OCI-LY7 (cell line): ENCODE results near the gene TCF20. TPM values are rescaled to one million over a fixed set of nuclear protein-coding genes. Genes with fewer than 3 reads are reported as not detected.

Experiments
- BruUV-seq: library from RNA; stranded (reverse); fragments of 400-500 nt; replicated peaks from 2 replicates; lab custom pipeline; 2021; lab: Mats Ljungman, UMichigan
- CTCF ChIA-PET: fragments of 300-600 bp; sonication (Branson Sonifier 250); formaldehyde crosslinking; loops from one replicate; lab custom pipeline; 2022; ENCODE audit warnings: antibody characterized with exemption; ENCODE audit not compliant: unreplicated experiment; lab: Charles Lee
- POLR2A ChIA-PET: fragments of 300-600 bp; sonication (Branson Sonifier 250); formaldehyde crosslinking; loops from one replicate; lab custom pipeline; 2022; ENCODE audit warnings: antibody characterized with exemption; lab: Charles Lee
- DNase-seq: peaks from one replicate; pipeline ENCODE4 v3.0.0-alpha.2; 2015; ENCODE audit warnings: low spot score
- H2AFZ ChIP-seq: fragments of 200-600 bp; sonication (generic), shearing (Covaris generic); 2 replicates; pipeline ENCODE4 v1.6.1; 2014; ENCODE audit warnings: mild to moderate bottlenecking, antibody characterized with exemption, low read length, moderate library complexity
- H3K27ac ChIP-seq: fragments of 200-600 bp; sonication (generic); 2 replicates; pipeline ENCODE4 v1.5.1; 2014; ENCODE audit warnings: mixed run types, low read depth, mild to moderate bottlenecking, moderate library complexity, low read length, inconsistent platforms; ENCODE audit not compliant: poor library complexity, severe bottlenecking
- H3K36me3 ChIP-seq: fragments of 200-600 bp; sonication (generic); 2 replicates; pipeline ENCODE4 v1.6.1; 2014; ENCODE audit warnings: mild to moderate bottlenecking, antibody characterized with exemption, low read length, moderate library complexity, mixed read lengths; ENCODE audit not compliant: insufficient read depth
- H3K4me1 ChIP-seq: fragments of 200-600 bp; sonication (generic); 2 replicates; pipeline ENCODE4 v1.5.1; 2014; ENCODE audit warnings: mild to moderate bottlenecking, low read length; ENCODE audit not compliant: insufficient read depth, poor library complexity, severe bottlenecking
- H3K4me2 ChIP-seq: fragments of 200-600 bp; sonication (generic); 2 replicates; pipeline ENCODE4 v1.6.1; 2014; ENCODE audit warnings: mild to moderate bottlenecking, low read length
- H3K4me3 ChIP-seq: fragments of 200-600 bp; sonication (generic); 2 replicates; pipeline ENCODE4 v1.5.1; 2014; ENCODE audit warnings: mild to moderate bottlenecking, low read depth, low read length; ENCODE audit not compliant: poor library complexity, severe bottlenecking
- H3K79me2 ChIP-seq: fragments of 200-600 bp; sonication (generic); 2 replicates; pipeline ENCODE4 v1.6.1; 2016; ENCODE audit warnings: low read depth, mild to moderate bottlenecking, low read length, moderate library complexity, mixed read lengths; ENCODE audit not compliant: insufficient read depth
- H3K9me2 ChIP-seq: fragments of 200-600 bp; sonication (generic); 2 replicates; pipeline ENCODE4 v1.6.1; 2016; ENCODE audit warnings: mild to moderate bottlenecking, low read length, mixed read lengths; ENCODE audit not compliant: insufficient read depth
- H3K9me3 ChIP-seq: fragments of 200-600 bp; sonication (generic); 2 replicates; pipeline ENCODE4 v1.6.1; 2014; ENCODE audit warnings: mild to moderate bottlenecking, mixed run types, low read length, mixed read lengths
- H4K20me1 ChIP-seq: fragments of 200-600 bp; sonication (generic); 2 replicates; pipeline ENCODE4 v1.6.1; 2014; ENCODE audit warnings: mild to moderate bottlenecking, antibody characterized with exemption, low read length, moderate library complexity, mixed read lengths; ENCODE audit not compliant: insufficient read depth
- EZH2phosphoT487 ChIP-seq: fragments of 200-600 bp; sonication (generic); IDR thresholded peaks from 2 replicates; pipeline ENCODE4 v1.6.1; 2018; ENCODE audit warnings: low read depth, borderline replicate concordance, mild to moderate bottlenecking, mixed run types, antibody characterized with exemption, low read length, moderate library complexity, mixed read lengths
- intact Hi-C: fragments of 100-400 bp; cut with micrococcal nuclease; formaldehyde crosslinking; loops from one replicate; pipeline ENCODE4 v1.10.0; 2022; ENCODE audit not compliant: unreplicated experiment
- total RNA-seq, 2 experiments: library from RNA; depleted of rRNA in 1 of 2; stranded (reverse); fragments of >200 nt in 1 of 2; shearing (Covaris generic) in 1 of 2; gene quantifications; 2 replicates each; pipeline ENCODE4 v1.2.3, GENCODE V29; 2014 to 2022
- TF ChIP-seq, protein P1 (sequence below): fragments of 200-600 bp; sonication (generic); conservative IDR thresholded peaks from 2 replicates; pipeline ENCODE4 v1.5.1; 2014; ENCODE audit warnings: mild to moderate bottlenecking, antibody characterized with exemption, low read length, moderate library complexity, mixed read lengths

TCF20 gene
- total RNA-seq, 2 experiments from 2014 or later: 56.0 to 71.1 TPM

DNA sequence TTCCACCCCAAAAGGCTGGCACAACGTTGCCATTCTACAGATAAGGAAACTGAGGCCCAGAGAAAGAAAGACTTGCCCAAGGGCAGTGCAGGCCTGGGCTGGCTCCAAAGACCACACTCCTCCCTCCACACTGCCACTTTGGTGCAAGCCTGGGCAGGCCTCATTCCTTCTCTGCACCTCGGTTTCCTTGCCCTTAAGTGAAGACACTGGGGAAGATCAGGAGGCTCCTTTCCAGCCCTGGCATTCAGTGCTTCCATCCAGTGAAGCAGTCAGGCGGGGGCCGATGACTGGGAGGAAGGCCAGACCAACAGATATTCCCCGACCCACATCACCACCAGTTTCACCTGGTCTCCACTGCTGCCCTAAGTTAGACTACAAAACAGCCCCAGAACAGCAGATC, 18.3 kb upstream of the TCF20 start:
- ChIA-PET POLR2A (no interaction called here), CTCF (no interaction called here)
- no peak overlapping the region for H3K4me2 ChIP-seq
- H4K20me1 ChIP-seq: no peaks in the 10 kb centered on the region
- peaks cover 50% of the 10 kb centered on the region for H3K4me1 ChIP-seq
- BruUV-seq: no TSS peak
- no peak overlapping the region for H2AFZ ChIP-seq
- H3K79me2 ChIP-seq: no peaks in the 10 kb centered on the region
- no peak for TF ChIP-seq EZH2phosphoT487
- TF ChIP-seq, protein P1, sequence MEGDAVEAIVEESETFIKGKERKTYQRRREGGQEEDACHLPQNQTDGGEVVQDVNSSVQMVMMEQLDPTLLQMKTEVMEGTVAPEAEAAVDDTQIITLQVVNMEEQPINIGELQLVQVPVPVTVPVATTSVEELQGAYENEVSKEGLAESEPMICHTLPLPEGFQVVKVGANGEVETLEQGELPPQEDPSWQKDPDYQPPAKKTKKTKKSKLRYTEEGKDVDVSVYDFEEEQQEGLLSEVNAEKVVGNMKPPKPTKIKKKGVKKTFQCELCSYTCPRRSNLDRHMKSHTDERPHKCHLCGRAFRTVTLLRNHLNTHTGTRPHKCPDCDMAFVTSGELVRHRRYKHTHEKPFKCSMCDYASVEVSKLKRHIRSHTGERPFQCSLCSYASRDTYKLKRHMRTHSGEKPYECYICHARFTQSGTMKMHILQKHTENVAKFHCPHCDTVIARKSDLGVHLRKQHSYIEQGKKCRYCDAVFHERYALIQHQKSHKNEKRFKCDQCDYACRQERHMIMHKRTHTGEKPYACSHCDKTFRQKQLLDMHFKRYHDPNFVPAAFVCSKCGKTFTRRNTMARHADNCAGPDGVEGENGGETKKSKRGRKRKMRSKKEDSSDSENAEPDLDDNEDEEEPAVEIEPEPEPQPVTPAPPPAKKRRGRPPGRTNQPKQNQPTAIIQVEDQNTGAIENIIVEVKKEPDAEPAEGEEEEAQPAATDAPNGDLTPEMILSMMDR: no peak
- no peak overlapping the region for H3K27ac ChIP-seq
- H3K36me3 ChIP-seq: no peaks in the 10 kb centered on the region
- no peaks in the 10 kb centered on the region for H3K9me3 ChIP-seq
- DNase-seq: no peak
- H3K9me2 ChIP-seq: no peaks in the 10 kb centered on the region
- no peak overlapping the region for H3K4me3 ChIP-seq
- intact Hi-C loops: no loop called here

DNA sequence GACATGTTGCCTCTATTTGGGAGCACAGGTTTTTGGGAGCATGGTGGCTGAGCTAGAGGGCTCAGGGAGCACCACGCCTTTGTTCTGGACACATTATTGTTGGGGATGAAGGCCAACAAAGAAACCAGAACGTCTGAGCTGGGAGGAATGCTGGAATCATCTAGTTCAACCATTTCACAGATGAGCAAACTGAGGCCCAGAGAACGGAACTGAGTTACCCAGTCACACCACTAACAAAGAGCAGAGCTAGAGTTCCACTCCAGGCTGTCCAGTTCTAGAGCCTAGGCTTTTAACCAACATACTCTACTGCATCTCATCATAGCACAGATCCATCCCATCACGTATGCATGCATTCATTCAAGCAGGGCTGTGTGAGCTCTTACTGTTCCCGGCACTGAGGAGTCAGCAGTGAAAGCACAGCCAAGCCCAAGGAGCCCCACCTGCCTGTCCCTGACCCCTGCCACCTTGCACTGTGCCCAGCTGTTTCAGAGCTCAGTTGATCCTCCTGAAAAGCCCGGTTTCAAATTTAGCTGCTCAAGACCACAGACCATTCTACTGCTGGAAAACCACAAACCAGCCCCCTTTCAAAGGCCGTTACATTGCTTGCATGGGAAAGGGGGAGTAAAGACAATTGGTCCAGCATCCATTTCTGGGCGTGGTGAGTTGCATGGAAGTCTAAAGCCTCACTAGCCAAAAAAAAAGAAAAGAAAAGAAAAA, 16.9 kb upstream of the TCF20 start:
- Histone ChIP-seq H2AFZ (no peak overlapping the region), H3K36me3 (no peaks in the 10 kb centered on the region), H3K27ac (no peak overlapping the region), H3K79me2 (no peaks in the 10 kb centered on the region), H3K4me2 (peak overlapping the region; percentile 72), H3K4me3 (no peak overlapping the region), H3K9me2 (no peaks in the 10 kb centered on the region), H3K9me3 (no peaks in the 10 kb centered on the region), H3K4me1 (peaks cover 46% of the 10 kb centered on the region), H4K20me1 (no peaks in the 10 kb centered on the region)
- no TSS peak for BruUV-seq
- TF ChIP-seq, protein P1: no peak
- TF ChIP-seq EZH2phosphoT487: no peak
- ChIA-PET POLR2A (no interaction called here), CTCF (interaction anchor here (1.1 kb wide), 1 partner anchor 14 kb away, joined by 3 read pairs; no protein-coding TSS in a partner anchor)
- intact Hi-C loops: no loop called here
- no peak for DNase-seq

DNA sequence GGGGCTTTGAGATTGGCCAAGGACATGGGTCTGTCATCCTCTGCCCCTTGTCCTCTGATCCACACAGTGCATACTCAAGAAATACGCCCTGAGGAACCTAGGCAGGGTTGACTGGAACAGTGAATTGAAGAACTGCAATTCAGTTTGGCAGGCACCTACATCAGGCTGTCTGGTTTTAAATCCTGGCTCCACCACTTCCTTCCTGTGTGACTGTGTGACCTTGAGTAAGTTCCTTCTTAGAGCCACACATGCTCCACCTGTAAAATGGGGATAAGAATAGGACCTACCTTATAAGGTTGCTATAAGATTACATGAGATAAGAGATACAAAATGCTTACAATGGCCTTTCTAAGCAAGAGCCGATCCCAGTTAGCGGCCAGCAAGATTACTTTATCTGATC, 15.8 kb upstream of the TCF20 start:
- Histone ChIP-seq H3K79me2 (no peaks in the 10 kb centered on the region), H4K20me1 (no peaks in the 10 kb centered on the region), H2AFZ (peak overlapping the region; percentile 57; the same call in 1 of the 2 replicates), H3K4me1 (peaks cover 46% of the 10 kb centered on the region), H3K4me3 (peak overlapping the region; percentile 38), H3K9me2 (no peaks in the 10 kb centered on the region), H3K4me2 (peak overlapping the region; percentile 72), H3K9me3 (no peaks in the 10 kb centered on the region), H3K36me3 (no peaks in the 10 kb centered on the region), H3K27ac (peak overlapping the region; percentile 71)
- BruUV-seq: no TSS peak
- ChIA-PET CTCF (no interaction called here), POLR2A (no interaction called here)
- peak; percentile 72 for DNase-seq
- no peak for TF ChIP-seq EZH2phosphoT487
- TF ChIP-seq, protein P1: no peak
- intact Hi-C loops: no loop called here
